Suprapubic skin (tissue), 3 donors: ENCODE data around the gene ZMYND11.

ENCODE experiments used
- CTCF ChIP-seq, 2 donors: fragments of 200-600 bp in 1 of 2; fragments of 450-650 bp in 1 of 2; sonication (generic) in 1 of 2; IDR thresholded peaks; one replicate each; pipeline ENCODE4 v1.5.1; 2016 to 2019; ENCODE audit warnings: antibody characterized with exemption in 2 of 2, mild to moderate bottlenecking in 1 of 2, moderate library complexity in 1 of 2
- EP300 ChIP-seq: sonication (generic); formaldehyde crosslinking; IDR thresholded peaks from one replicate; pipeline ENCODE4 v1.6.1; 2017; ENCODE audit warnings: antibody characterized with exemption

DNA sequence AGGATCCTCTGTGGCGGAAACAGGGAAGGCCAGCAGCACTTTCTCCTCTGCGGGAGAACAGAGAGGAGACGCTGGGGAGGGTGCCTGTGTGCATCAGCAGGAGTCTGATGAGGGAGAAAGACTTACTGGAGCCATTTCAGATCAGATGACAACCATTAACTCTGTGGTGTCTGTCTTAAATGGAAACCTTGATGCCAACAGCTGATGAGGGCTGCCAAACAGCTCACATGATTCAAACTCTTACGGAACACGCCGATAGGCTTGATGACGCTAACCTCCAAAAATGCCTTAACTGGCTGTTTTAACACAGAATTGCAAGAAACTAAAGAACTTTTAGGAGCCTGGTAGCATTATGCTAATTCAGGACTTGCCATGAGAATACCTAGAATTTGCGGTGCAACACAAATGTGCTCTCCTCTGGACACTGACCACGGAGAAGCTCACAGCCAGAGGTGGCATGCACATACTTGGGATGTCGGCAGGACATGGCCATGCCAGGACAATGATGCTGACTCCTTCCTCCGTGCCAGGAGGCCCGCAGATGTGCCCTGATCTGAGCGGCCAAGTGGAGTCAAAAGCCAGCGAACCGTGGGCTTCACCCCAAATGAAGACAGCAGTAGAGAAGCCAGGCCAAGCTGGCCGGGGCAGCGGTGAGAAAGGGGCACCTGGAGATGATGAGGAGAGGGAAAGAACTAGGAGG is 154.9 kb downstream of the ZMYND11 start:
- TF ChIP-seq EP300 (no peak), CTCF (IDR thresholded peaks at IDR 0.05) (no peak)
